ENCODE measurements around the gene ZNF428.

GRCh38 chr19:43564800-43565199 lies 54.6 kb downstream of the ZNF428 start:
- TF ChIP-seq CTCF (IDR thresholded peaks at IDR 0.05 in 4 of 5, conservative IDR thresholded peaks at IDR 0.05 in 1 of 5) (no peak), POLR2A (IDR thresholded peaks at IDR 0.05) (no peak)

Measured in gastrocnemius medialis (tissue), 4 donors.